Measurements from ENCODE around the gene RCC1.
"Not testable (repeated sequence)": the region's sequence is repeated elsewhere in the genome, so short reads cannot be mapped to it uniquely, and the experiment has no call there.

RCC1 gene

DNA sequence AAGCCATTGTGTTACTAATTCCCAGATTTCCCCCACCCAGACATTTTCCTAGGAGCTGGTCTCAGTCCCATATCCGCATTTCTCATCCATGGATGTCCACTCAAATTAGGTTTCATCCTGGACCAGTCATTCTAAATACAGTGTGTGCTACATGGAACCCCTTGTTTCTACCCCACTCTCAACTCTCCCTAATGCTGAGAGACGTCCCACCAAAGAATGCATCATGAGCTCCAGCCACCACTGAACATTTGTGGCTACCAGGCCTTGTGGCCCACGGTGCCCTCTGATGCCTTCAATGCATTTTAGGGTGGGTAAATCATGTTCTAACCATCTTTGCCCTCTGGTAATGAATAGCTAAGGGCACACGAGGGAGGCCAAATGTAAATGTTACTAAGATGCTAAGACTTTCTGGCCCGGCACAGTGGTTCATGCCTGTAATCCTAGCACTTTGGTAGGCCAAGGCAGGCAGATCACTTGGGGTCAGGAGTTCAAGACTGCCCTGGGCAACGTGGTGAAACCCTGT lies 72.9 kb downstream of the RCC1 start:
- Histone ChIP-seq H3K4me3 (ENCODE audit: low read length) (no peak overlapping the region), H3K36me3 (ENCODE audit: insufficient read depth, low read length) (peaks cover 60% of the 10 kb centered on the region), H3K27ac (ENCODE audit: low read depth, low read length) (no peak overlapping the region), H3K4me1 (ENCODE audit: insufficient read depth, low read length) (peaks cover 5% of the 10 kb centered on the region; the same call in 1 of the 2 replicates), H3K27me3 (ENCODE audit: insufficient read depth, low read length) (peaks cover 6% of the 10 kb centered on the region; the same call in 1 of the 2 replicates), H3K9me3 (ENCODE audit: insufficient read depth, low read depth, low read length) (no peaks in the 10 kb centered on the region), H3K9ac (ENCODE audit: low read depth, low read length) (no peak overlapping the region)
- 93% methylated on average over 6 of the region's 6 CpGs for WGBS

DNA sequence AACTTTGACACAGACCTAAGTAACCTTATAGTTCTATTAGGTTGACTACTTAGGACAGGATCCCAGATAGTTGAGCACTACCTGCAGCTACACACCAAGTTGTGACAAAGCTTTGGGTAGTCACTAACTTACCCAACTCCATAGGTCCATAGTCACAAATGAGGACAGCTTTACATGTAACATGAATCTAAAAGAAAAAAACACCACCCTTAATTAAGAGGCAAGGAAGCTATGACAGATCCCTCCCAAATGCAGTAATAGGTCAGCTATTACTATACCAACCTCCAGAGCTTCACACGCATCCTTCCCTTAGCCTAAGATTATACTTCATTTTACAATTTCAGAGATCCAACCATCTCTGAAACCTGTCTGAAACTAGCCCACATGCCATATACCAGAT lies 73.6 kb downstream of the RCC1 start:
- peaks cover 54% of the 10 kb centered on the region for H3K36me3 ChIP-seq (ENCODE audit: insufficient read depth, low read length)

DNA sequence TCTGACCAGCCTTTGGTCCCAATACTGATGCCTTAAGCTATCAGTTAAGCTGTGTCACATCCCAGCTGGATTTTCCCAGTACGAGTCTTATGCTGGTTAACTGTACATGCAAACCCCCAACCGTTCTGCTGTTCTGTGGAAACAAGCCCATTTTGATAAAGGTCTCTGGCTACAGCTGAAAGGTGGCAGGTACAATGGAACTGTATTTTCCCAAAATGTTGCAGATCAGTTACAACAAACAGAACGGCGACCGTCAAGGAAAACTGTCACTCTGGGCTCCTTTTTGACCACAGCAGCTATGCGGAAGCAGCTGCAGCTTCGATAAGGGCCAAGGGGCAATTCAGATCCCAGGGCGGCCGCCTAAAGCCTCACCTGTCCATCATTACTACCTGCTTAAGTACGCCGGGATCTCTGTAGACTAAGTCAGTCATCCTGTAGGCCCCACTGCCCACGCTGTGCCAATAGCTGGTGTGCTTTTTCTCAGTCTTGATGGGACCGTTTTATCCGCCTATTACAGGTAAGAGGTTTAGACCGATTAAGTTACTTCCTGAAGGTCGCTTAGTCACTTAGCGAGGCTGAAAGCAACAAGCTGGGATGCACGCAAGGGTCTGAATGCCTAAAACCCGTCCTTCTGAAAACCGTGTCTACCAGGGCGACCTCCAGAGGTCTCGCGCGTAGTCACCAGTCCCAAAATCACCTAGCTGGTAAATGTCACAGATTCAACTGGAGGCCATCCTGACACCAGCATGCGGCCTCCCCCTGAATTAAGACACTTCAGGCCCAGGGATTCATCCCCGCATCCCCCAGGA lies 75.1 kb downstream of the RCC1 start:
- WGBS: 3% methylated on average over 26 of the region's 26 CpGs
- peaks cover 6% of the 10 kb centered on the region; the same call in 1 of the 2 replicates for H3K27me3 ChIP-seq (ENCODE audit: insufficient read depth, low read length)
- peaks cover 5% of the 10 kb centered on the region; the same call in 1 of the 2 replicates for H3K4me1 ChIP-seq (ENCODE audit: insufficient read depth, low read length)
- H3K36me3 ChIP-seq (ENCODE audit: insufficient read depth, low read length): peaks cover 46% of the 10 kb centered on the region
- peak overlapping the region; percentile 78 for H3K27ac ChIP-seq (ENCODE audit: low read depth, low read length)
- H3K9ac ChIP-seq (ENCODE audit: low read depth, low read length): peak overlapping the region; percentile 94
- no peaks in the 10 kb centered on the region for H3K9me3 ChIP-seq (ENCODE audit: insufficient read depth, low read depth, low read length)
- peak overlapping the region; percentile 97 for H3K4me3 ChIP-seq (ENCODE audit: low read length)

More for the DNA sequence above, 73.6 kb downstream of the RCC1 start:
- peak overlapping the region; percentile 97 for H3K4me3 ChIP-seq (ENCODE audit: low read length)
- WGBS: 89% methylated on average over 1 of the region's 1 CpG
- H3K4me1 ChIP-seq (ENCODE audit: insufficient read depth, low read length): peaks cover 5% of the 10 kb centered on the region; the same call in 1 of the 2 replicates
- H3K27me3 ChIP-seq (ENCODE audit: insufficient read depth, low read length): peaks cover 6% of the 10 kb centered on the region; the same call in 1 of the 2 replicates
- no peak overlapping the region; the same call in 1 of the 2 replicates for H3K27ac ChIP-seq (ENCODE audit: low read depth, low read length)
- no peaks in the 10 kb centered on the region for H3K9me3 ChIP-seq (ENCODE audit: insufficient read depth, low read depth, low read length)
- H3K9ac ChIP-seq (ENCODE audit: low read depth, low read length): peak overlapping the region; percentile 60

DNA sequence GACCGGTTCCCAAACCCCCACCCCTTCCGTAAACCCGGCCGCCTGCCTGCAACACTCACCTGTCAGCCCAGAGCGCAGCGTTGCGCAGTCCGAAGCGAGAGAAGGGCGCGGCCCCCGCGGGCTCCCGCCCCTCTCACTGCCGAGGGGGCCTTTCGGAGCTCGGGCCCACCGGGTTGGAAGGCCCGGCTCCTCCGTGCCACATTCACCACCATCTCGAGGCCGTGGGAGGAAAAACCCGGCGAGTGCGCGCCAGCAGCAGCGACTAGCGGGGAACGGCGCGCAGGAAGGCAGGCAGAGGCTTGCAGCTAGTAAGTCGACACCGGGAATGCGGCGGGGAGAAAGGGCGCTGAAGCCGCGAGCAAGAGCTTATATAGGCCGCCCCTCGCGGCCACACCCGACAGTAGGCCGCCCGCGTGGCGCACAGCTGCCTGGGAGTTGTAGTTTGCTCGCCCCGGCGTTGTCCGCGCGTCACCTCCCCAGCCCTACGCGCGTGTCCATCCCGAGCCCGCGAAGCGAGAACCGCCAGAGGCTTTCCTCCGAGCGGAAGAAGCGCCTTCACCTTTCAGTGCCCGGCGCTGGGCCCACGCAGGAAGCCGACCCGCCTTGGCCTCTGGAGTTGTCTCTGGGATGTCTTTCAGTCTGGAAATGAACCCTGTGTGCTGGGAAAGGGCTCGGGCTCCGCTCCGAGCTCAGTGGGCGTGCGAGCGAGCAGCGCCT lies 75.8 kb downstream of the RCC1 start:
- H3K36me3 ChIP-seq (ENCODE audit: insufficient read depth, low read length): peaks cover 46% of the 10 kb centered on the region
- H3K27ac ChIP-seq (ENCODE audit: low read depth, low read length): peak overlapping the region; percentile 78
- under 1% methylated on average over 75 of the region's 75 CpGs for WGBS
- no peaks in the 10 kb centered on the region for H3K9me3 ChIP-seq (ENCODE audit: insufficient read depth, low read depth, low read length)
- peaks cover 5% of the 10 kb centered on the region; the same call in 1 of the 2 replicates for H3K4me1 ChIP-seq (ENCODE audit: insufficient read depth, low read length)
- peak overlapping the region; percentile 97 for H3K4me3 ChIP-seq (ENCODE audit: low read length)
- peaks cover 6% of the 10 kb centered on the region; the same call in 1 of the 2 replicates for H3K27me3 ChIP-seq (ENCODE audit: insufficient read depth, low read length)
- peak overlapping the region; percentile 94 for H3K9ac ChIP-seq (ENCODE audit: low read depth, low read length)

DNA sequence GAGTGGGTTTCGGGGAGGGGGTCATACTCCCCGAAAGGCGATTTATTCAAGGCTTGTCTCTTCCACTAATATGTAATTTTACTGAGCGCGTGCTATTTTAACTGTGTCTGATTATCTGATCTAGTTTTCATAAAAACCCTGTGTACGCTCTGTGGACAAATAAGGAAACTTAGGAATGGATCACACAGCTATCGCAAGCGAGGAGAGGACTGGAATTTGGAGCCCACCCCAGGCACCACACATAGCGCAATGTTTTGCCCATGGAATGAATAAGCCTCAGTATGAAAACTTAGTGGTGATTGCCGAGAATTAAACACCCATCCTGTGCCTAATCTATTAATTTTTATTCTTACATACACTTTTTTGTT lies 76.4 kb downstream of the RCC1 start:
- Histone ChIP-seq H3K9ac (ENCODE audit: low read depth, low read length) (peak overlapping the region; percentile 94), H3K9me3 (ENCODE audit: insufficient read depth, low read depth, low read length) (no peaks in the 10 kb centered on the region), H3K4me1 (ENCODE audit: insufficient read depth, low read length) (peaks cover 5% of the 10 kb centered on the region; the same call in 1 of the 2 replicates), H3K36me3 (ENCODE audit: insufficient read depth, low read length) (peaks cover 40% of the 10 kb centered on the region), H3K27ac (ENCODE audit: low read depth, low read length) (no peak overlapping the region), H3K4me3 (ENCODE audit: low read length) (peak overlapping the region; percentile 97), H3K27me3 (ENCODE audit: insufficient read depth, low read length) (peaks cover 6% of the 10 kb centered on the region; the same call in 1 of the 2 replicates)
- 33% methylated on average over 10 of the region's 10 CpGs for WGBS

DNA sequence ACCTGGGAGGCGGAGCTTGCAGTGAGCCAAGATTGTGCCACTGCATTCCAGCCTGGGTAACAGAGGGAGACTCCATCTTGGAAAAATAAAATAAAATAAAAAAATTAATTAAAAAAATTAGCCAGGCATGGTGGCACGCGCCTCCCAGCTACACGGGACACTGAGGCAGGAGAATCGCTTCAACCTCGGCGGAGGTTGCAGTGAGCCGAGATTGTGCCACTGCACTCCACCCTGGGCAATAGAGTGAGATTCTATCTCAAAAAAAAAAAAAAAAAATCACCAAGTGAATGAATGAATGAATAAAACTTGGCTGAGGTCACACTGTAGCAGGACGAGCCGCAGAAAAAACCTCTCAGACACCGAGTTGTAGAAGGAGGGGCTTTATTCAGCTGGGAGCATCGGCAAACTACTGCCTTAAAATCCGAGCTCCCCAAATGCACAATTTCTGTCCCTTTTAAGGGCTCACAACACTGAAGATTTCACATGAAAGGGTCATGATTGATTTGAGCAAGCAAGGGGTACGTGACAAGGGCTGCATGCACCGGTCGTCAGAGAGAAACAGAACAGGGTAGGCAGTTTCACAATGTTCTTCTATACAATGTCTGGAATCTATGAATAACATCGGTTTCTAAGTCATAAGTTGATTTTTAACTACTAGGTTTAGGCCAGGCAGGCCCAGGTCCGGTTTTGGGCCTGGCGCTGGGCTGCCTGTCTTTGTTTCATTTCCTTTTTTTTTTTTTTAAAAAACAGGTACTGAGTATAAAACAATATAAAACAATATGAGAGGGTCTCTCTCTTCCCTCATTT lies 80.9 kb downstream of the RCC1 start:
- H3K9me3 ChIP-seq (ENCODE audit: insufficient read depth, low read depth, low read length); H3K36me3 ChIP-seq (ENCODE audit: insufficient read depth, low read length); H3K27ac ChIP-seq (ENCODE audit: low read depth, low read length); H3K9ac ChIP-seq (ENCODE audit: low read depth, low read length); H3K4me1 ChIP-seq (ENCODE audit: insufficient read depth, low read length); H3K4me3 ChIP-seq (ENCODE audit: low read length): not testable (repeated sequence)
- H3K27me3 ChIP-seq (ENCODE audit: insufficient read depth, low read length): peaks cover 11% of the 10 kb centered on the region; the same call in 1 of the 2 replicates
- WGBS: 96% methylated on average over 18 of the region's 19 CpGs
